NCI-H69 (cell line): ENCODE results near the gene DMRTC1B.
"Not testable (repeated sequence)": the region's sequence is repeated elsewhere in the genome, so short reads cannot be mapped to it uniquely, and the experiment has no call there.

ENCODE experiments used
- DNase-seq: peaks from one replicate; lab custom pipeline; 2025; lab: John Stamatoyannopoulos, UW

Gene DMRTC1B, protein sequence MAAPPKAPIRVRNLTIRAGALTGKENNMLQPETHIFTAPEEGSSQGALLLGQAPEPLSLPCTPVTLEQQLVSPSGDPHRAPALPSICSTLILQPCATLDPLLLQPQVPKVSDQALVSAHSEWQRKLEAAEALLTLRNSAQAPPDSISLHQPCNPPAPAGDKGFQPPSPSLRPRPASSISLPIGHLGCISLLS

DNA sequence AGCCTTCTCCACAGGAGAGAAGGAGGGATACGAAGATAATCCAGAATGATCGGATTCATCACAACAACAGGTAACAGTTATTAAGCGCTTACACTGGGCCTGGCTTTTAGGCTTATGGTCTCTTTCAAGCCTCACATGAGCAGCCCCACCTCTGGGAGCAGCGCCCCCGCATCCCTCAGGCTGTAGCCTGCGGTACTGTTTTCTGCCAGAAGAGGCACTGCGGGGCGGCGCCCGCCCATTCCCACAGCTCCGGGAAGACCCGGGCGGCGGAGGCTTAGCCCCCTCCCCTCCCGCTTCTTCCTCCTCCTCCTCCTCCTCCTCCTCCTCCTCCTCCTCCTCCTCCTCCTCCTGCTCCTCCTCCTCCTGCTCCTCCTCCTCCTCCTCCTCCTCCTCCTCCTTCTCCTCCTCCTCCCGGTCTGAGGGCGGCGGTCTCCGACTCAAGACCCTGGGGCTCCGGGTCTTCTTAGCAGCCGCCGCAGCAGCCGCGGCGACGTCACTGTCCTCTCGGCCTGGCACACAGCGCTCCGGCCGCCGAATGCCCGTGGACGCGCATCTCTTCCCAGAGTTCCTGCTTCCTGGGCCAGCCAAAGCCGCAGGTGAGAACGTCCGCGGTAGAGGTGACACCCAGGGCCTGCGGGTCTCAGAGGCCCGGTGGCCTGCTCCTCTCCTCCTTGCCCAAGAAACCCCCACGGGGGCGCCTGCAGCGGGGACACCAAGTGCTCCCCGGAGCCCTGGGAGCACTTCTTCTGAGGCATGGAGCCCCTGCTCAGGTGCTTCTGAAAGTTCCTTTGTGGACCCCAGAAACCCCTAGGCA, at the start of gene DMRTC1B:
Gene DMRTC1B, plus strand, starts transcription at position 238 of the 814 bp plus-strand sequence. CDS start 68,246 bp downstream, outside the sequence.
- not testable (repeated sequence) for DNase-seq

DNA sequence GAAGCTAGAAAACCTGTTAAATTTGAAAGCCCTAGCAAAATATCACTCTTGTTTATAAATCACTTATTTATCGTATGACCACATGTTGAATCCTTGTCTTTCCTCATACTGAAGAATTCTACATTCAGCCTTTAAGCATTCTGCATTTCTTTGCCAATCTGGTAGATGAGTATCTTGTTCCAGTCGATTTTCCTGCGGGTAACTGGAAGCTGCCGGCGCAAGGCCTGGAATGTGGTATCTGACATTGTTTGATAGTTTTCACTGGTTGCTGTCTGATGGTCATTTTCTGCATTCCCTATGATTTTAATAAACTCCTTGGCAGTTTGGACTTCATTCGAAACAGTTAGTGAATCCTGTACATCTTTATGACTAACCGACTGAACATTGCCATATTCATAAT, 48.8 kb upstream of the DMRTC1B start:
- DNase-seq = no peak

DNA sequence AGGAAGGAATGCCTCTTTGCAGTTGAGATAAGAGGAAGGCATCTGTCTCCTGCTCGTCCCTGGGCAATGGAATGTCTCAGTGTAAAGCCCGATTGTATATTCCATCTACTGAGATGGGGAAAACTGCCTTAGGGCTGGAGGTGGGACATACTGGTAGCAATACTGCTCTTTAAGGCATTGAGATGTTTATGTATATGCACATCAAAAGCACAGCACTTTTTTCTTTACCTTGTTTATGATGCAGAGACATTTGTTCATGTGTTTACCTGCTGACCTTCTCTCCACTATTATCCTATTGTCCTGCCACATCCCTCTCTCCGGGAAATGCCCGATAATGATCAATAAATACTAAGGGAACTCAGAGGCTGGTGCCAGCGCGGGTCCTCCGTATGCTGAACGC, 43.1 kb upstream of the DMRTC1B start:
- DNase-seq = not testable (repeated sequence)

DNA sequence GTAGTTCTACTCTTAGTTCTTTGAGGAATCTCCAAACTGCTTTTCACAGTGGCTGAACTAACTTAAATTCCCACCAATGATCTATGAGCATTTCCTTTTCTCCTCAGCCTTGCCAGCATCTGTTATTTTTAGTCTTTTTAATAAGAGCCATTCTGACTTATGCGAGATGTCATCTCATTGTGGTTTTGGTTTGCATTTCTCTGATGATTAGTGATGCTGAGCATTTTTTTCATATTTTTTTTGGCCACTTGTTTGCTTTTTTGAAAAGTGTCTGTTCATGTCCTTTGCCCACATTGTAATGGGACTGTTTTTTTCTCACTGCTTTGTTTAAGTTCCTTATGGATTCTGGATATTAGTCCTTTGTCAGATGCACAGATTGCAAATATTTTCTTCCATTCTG, 41.1 kb upstream of the DMRTC1B start:
- DNase-seq = no peak

DNA sequence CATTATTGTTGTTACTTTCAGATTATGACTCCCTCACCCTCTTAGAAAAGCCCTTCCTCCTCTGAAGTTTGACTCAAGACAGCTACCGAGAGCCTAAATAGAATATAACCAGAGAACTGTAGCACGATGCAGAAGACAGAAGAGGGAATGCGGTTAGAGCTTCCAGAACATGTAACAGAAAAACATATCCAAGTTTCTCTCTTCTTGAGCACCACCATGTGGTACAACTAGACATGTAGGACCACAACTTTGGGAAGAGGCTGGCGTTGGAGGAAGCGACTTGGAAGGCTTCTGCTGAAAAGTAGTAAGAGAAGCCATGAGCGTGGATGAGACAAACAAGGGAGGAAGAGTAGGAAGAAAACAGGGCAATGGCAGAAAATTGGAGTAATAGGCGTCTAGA, 31.1 kb upstream of the DMRTC1B start:
- not testable (repeated sequence) for DNase-seq

DNA sequence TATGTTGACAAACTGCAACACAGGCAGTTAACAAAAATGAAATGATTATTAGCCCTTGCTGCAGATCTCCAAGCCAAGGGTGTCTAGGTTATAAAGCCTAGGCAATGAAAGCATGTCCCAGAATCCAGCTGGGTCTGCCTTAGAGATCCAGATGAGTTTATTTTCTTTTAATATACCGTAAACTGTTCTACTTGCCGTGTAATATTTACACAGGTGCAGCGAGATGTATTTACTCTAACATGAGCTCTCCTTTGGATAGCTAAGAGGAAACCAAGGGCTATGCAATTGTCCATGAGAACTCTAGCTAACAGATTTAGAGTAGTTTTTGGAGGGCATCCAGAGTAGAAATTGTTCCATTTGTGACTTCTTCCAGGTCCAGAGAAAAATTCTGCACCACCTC, 28.1 kb upstream of the DMRTC1B start:
- not testable (repeated sequence) for DNase-seq

DNA sequence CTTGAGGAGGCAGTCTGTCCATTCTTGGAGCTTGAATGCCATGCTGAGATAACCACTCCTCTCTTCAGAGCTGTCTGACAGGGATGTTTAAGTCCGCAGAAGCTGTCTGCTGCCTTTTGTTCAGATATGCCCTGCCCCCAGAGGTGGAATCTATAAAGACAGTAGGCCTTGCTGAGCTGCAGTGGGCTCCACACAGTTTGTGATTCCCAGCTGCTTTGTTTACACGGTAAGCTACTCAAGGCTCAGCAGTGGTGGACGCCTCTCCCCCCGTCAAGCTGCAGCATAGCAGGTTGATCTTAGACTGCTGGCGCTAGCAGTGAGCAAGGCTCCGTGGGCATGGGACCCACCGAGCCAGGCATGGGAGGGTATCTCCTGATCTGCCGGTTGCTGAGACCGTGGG, 16.2 kb upstream of the DMRTC1B start:
- DNase-seq = not testable (repeated sequence)

DNA sequence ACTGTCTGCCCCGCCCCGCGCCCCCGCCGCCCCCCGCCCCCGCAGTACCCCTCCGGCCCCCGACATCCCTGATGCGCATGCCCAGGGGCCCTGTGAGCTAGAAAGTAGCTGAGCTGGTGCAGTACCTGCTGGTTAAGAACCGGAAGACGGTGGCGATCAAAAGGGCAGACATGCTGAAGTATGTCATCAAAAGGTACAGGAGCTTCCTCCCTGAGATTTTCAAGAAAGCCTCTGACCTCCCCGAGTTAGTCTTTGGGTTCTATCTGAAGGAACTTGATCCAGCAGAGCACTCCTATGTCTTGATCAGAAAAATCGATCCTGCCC, 739 bp downstream of the DMRTC1B start:
- DNase-seq = not testable (repeated sequence)

DNA sequence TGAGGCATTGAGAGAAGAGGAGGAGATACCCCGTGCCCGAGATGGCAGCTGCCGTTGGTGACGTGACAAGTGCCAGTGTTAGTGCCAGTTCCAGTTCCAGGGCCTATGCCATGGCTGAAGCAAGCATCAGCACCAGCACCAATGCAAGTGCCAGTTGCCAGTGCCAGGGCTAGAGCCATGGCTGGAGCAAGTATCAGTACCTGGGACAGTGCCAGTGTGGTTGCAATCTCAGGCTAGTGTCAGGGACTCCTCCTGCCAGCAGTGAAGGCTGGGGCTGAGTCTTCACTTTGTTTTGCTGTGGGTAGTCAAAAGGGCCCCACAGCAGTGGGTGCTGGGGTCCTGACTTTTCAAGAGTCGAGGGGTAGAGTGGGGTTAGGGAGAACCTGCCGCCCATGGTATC, 1.5 kb downstream of the DMRTC1B start:
- not testable (repeated sequence) for DNase-seq

DNA sequence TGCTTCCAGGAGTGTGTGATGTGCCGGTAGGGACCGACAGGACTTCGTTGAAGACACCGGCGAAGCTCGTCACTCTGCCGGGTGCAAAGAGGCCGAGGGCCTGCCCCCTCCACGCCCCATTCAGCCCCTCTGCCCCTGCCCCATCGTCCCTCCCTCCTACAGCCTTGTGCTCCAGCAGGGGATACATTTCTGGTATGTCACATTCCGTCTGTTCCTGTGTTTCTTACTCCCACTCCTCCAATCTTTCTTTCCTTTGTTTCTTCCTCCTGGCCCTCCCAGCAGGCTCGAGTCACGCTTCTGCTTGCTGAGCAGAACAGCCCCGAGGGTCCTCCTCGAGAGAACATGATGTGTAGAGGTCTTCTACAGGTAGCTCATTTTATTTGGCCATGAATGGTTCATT, 5.9 kb downstream of the DMRTC1B start, which contains the start of gene FAM236B:
Gene FAM236B, minus strand, starts transcription at position 101 of the 400 bp plus-strand sequence. Its CDS starts 100 bp downstream, at position 1.
- DNase-seq = not testable (repeated sequence)

DNA sequence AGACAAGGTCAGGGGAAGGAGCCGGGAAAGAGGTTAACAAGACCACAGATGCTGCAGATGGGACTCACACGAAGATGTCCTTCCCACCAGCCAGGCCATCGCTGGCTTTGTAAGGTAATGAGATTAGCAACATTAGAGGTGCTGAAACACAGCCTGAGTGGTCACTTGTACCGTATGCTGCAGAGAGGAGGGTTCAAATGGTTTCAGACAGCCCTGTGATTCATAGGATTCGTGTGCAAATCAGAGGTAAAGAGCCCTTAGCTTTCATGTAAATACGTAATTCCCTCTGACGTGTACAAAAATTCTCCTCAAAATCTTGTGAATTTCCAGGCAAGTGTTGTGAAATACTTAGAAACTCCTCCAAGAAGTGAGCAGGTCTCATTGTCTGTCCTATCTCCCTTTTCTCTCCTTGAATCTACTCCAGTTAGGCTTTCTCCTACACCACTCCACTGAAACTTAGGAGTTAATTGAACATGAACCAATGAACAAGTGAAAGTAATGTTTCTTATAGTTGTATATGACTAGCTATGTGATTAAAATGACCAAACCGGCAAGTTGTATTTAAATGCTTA, 6.8 kb downstream of the DMRTC1B start:
- not testable (repeated sequence) for DNase-seq

DNA sequence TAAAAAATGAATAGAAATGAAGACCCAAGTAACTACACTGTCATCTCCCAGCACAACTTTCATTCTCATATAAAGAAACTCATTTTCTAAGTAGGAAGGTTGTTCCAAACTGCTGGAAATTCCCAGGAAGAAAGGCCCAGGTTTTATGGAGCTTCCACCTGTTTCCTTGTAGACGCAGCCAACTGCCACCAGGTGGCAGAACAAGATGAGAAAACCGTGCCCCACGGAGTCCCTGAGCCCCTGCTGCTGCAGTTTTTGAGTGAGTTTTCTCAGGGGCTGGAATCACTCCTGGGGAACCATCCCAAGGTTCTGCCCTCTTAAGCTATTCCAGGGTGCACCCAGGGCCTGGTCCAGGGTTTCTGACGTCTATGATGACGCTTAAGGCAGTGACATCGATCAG, 7.3 kb downstream of the DMRTC1B start:
- not testable (repeated sequence) for DNase-seq

DNA sequence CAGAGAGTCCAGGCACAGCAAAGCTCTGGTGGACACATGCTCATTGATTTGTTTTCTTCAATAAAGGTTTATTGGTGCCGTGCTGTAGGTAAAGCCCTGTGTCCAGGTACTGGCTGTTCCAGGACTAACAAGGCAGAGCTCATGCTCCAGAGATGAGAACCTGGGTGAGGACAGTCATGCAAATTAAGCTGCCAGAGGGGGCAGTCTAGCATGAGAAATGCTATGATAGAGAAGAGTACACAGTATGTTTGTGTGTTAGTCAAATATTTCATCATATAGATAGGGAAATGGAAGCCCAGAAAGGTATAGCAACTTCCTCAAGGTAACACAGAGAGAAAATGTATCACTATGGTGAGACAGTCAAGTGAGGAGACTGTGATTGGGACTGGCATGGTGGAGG, 11.5 kb downstream of the DMRTC1B start:
- not testable (repeated sequence) for DNase-seq

DNA sequence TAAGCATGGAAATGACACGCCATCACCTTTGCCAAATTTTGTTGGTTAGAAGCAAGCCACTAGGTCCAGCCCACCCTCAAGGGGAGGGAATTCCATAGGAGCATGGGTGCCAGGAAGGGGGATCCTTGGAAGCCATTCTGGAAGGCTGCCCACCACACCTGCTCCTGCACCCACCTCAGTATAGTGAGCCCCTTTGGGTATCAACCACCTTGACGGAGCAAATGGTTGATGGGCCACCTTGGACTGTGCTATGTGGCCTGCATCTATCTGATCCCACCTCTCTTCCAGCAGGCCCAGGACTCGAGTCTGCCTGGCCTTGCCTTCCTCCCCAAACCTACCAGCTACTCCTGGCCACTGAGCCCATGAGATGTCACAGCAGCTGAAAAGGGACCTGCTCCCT, 13.7 kb downstream of the DMRTC1B start:
- not testable (repeated sequence) for DNase-seq

DNA sequence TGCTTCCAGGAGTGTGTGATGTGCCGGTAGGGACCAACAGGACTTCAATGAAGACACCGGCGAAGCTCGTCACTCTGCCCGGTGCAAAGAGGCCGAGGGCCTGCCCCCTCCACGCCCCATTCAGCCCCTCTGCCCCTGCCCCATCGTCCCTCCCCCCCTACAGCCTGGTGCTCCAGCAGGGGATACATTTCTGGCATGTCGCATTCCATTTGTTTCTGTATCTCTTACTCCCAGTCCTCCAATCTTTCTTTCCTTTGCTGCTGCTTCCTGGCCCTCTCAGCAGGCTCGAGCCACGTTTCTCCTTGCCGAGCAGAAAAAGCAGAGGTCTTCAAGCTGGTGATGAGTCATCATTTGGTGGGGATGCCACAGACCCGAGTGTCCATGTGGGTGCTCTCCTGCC, 31.4 kb downstream of the DMRTC1B start, which contains the start of gene FAM236D:
Gene FAM236D, minus strand, starts transcription at position 101 of the 400 bp plus-strand sequence. Its CDS starts 100 bp downstream, at position 1.
- not testable (repeated sequence) for DNase-seq

DNA sequence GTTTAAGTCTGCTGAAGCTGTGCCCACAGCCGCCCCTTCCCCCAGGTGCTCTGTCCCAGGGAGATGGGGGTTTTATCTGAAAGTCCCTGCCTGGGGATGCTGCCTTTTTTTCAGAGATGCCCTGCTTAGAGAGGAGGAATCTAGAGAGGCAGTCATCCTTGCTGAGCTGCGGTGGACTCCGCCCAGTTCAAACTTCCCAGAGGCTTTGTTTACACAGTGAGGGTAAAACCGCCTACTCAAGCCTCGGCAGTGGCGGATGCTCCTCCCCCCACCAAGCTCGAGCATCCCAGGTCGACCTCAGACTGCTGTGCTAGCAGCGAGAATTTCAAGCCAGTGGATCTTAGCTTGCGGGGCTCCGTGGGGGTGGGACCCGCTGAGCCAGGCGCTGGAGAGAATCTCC, 54.0 kb downstream of the DMRTC1B start:
- not testable (repeated sequence) for DNase-seq

DNA sequence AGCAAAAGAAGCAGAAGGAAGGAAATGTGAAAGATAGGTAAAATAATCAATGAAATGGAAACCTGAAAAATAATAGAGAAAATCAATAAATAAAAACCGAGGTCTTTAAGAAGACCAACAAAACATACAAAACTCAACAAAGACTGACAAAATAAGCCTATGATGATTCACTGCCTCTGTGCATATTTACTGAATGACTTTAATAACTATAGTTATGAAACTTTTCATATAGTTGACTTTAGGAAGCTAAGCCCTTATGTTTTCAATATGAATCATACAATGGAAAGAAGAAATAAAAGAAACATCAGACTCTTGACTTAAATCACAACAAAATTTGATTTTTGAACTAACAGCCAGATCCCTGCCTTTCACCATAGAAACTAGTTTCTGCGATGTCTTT, 60.8 kb downstream of the DMRTC1B start:
- not testable (repeated sequence) for DNase-seq

DNA sequence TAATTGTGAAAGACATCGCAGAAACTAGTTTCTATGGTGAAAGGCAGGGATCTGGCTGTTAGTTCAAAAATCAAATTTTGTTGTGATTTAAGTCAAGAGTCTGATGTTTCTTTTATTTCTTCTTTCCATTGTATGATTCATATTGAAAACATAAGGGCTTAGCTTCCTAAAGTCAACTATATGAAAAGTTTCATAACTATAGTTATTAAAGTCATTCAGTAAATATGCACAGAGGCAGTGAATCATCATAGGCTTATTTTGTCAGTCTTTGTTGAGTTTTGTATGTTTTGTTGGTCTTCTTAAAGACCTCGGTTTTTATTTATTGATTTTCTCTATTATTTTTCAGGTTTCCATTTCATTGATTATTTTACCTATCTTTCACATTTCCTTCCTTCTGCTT, 106.2 kb downstream of the DMRTC1B start:
- DNase-seq = not testable (repeated sequence)

DNA sequence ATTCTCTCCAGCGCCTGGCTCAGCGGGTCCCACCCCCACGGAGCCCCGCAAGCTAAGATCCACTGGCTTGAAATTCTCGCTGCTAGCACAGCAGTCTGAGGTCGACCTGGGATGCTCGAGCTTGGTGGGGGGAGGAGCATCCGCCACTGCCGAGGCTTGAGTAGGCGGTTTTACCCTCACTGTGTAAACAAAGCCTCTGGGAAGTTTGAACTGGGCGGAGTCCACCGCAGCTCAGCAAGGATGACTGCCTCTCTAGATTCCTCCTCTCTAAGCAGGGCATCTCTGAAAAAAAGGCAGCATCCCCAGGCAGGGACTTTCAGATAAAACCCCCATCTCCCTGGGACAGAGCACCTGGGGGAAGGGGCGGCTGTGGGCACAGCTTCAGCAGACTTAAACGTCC, 113.0 kb downstream of the DMRTC1B start:
- not testable (repeated sequence) for DNase-seq
